HepG2 (cell line): ENCODE data around the gene DNAJC4. TPM values are rescaled to one million over a fixed set of nuclear protein-coding genes. Genes with fewer than 3 reads are reported as not detected.
A peak's percentile ranks its signal among the peaks of the same experiment; 100 is the strongest.

Source experiments
- ATAC-seq: fragments of 200-7000 bp; cut with Tn5 transposase; 3 replicates; pipeline ENCODE4 v1.9.1; 2020; ENCODE audit warnings: mild to moderate bottlenecking, moderate library complexity
- BruUV-seq: library from RNA; stranded (reverse); fragments of 400-500 nt; replicated peaks from 2 replicates; lab custom pipeline; 2021; lab: Mats Ljungman, UMichigan
- CTCF ChIA-PET: fragments of 300-600 bp; formaldehyde crosslinking; extraction: SDS; loops from one replicate; lab custom pipeline; 2021; ENCODE audit warnings: low total read pairs, inconsistent platforms, low intra/inter-chr PET ratio; lab: Yijun Ruan, JAX
- POLR2A ChIA-PET: fragments of 350-600 bp; sonication (Branson Sonifier 250); formaldehyde crosslinking; loops from one replicate; lab custom pipeline; 2020; ENCODE audit warnings: antibody characterized with exemption, inconsistent platforms; lab: Yijun Ruan, JAX
- DNase-seq: peaks from one replicate; pipeline ENCODE4 v3.0.0-alpha.2; 2015; ENCODE audit warnings: low spot score
- FAIRE-seq: peaks from 3 replicates; lab custom pipeline; 2011; peaks lifted over from hg19 to GRCh38; lab: Jason Lieb, UNC
- H2AFZ ChIP-seq: one replicate; pipeline ENCODE4 v1.6.1; 2011; ENCODE audit warnings: low read length, inconsistent platforms
- H3K27ac ChIP-seq: fragments of 300-600 bp; 3 replicates; pipeline ENCODE4 v1.8.0; 2011; ENCODE audit warnings: mixed run types, mild to moderate bottlenecking, mixed read lengths, low read length, inconsistent platforms; ENCODE audit not compliant: insufficient read depth; ENCODE audit errors: extremely low read length
- H3K27me3 ChIP-seq, 2 experiments: fragments of 200-600 bp in 1 of 2; 2 replicates in 1 of 2; 3 replicates in 1 of 2; pipeline versions ENCODE4 v1.6.0 to v1.8.0; 2011; ENCODE audit warnings: low read length in 2 of 2, mild to moderate bottlenecking in 2 of 2, moderate library complexity in 2 of 2, inconsistent platforms in 1 of 2; ENCODE audit not compliant: insufficient read depth in 2 of 2, control insufficient read depth in 1 of 2
- H3K36me3 ChIP-seq, 2 experiments: fragments of 200-600 bp in 1 of 2; replicated peaks in 1 of 2; 2 replicates in 1 of 2; 3 replicates in 1 of 2; pipeline versions ENCODE4 v1.5.1 to v1.8.0; 2011; ENCODE audit warnings: low read length in 2 of 2, inconsistent platforms in 1 of 2; ENCODE audit not compliant: insufficient read depth in 2 of 2, control insufficient read depth in 1 of 2
- H3K4me1 ChIP-seq: 2 replicates; pipeline ENCODE4 v1.5.1; 2012; ENCODE audit warnings: low read length, inconsistent platforms; ENCODE audit not compliant: insufficient read depth
- H3K4me2 ChIP-seq: 2 replicates; pipeline ENCODE4 v1.6.0; 2011; ENCODE audit warnings: low read depth, low read length, inconsistent platforms
- H3K4me3 ChIP-seq, 3 experiments: fragments of 200-600 bp in 1 of 3; sonication (generic), shearing (Covaris generic) in 1 of 3; replicated peaks in 1 of 3; 2 replicates each; pipeline ENCODE4 v1.5.1; 2011 to 2016; ENCODE audit warnings: low read length in 3 of 3, inconsistent platforms in 2 of 3, low read depth in 2 of 3, mild to moderate bottlenecking in 2 of 3, control low read depth in 1 of 3, mixed read lengths in 1 of 3; ENCODE audit not compliant: insufficient read depth in 1 of 3
- H3K79me2 ChIP-seq: one replicate; pipeline ENCODE4 v1.6.1; 2011; ENCODE audit warnings: low read length, inconsistent platforms; ENCODE audit not compliant: insufficient read depth
- H3K9ac ChIP-seq: 2 replicates; pipeline ENCODE4 v1.6.0; 2011; ENCODE audit warnings: mild to moderate bottlenecking, low read depth, low read length, inconsistent platforms; ENCODE audit not compliant: insufficient read depth
- H3K9me3 ChIP-seq: 2 replicates; pipeline ENCODE4 v1.5.1; 2012; ENCODE audit warnings: mild to moderate bottlenecking, low read length
- H4K20me1 ChIP-seq: 2 replicates; pipeline ENCODE4 v1.6.0; 2011; ENCODE audit warnings: inconsistent platforms, mild to moderate bottlenecking, low read length, moderate library complexity; ENCODE audit not compliant: insufficient read depth
- CREM ChIP-seq, 2 experiments: sonication (generic) in 1 of 2; formaldehyde crosslinking in 1 of 2; IDR thresholded peaks; 2 replicates each; pipeline versions ENCODE4 v1.4.0 to v1.6.1; 2016 to 2020; ENCODE audit warnings: antibody characterized with exemption in 1 of 2, mild to moderate bottlenecking in 1 of 2, missing genetic modification reagents in 1 of 2
- FOXK2 ChIP-seq: fragments of 450-650 bp; IDR thresholded peaks from 2 replicates; pipeline ENCODE4 v1.6.1; 2016
- HES4 ChIP-seq: sonication (generic); formaldehyde crosslinking; IDR thresholded peaks from 2 replicates; pipeline ENCODE4 v1.9.0; 2021; ENCODE audit warnings: mild to moderate bottlenecking, missing genetic modification reagents, borderline replicate concordance
- KLF15 ChIP-seq: sonication (generic); formaldehyde crosslinking; IDR thresholded peaks from 2 replicates; pipeline ENCODE4 v1.8.1; 2023; ENCODE audit warnings: borderline replicate concordance, mild to moderate bottlenecking, inconsistent platforms, missing genetic modification reagents, mixed read lengths
- MATR3 ChIP-seq: sonication (generic); formaldehyde crosslinking; IDR thresholded peaks from 2 replicates; pipeline ENCODE4 v1.4.0; 2020; ENCODE audit warnings: missing genetic modification reagents
- PAWR ChIP-seq: sonication (generic); formaldehyde crosslinking; IDR thresholded peaks from 2 replicates; pipeline ENCODE4 v1.4.0; 2020; ENCODE audit warnings: missing genetic modification reagents, mild to moderate bottlenecking, borderline replicate concordance
- PPARG ChIP-seq: conservative IDR thresholded peaks from 2 replicates; pipeline ENCODE4 v1.6.1; 2016; ENCODE audit warnings: missing biosample characterization, missing genetic modification reagents
- TOPORS ChIP-seq: sonication (generic); formaldehyde crosslinking; IDR thresholded peaks from 2 replicates; pipeline ENCODE4 v1.8.0; 2023; ENCODE audit warnings: mild to moderate bottlenecking, missing genetic modification reagents
- ZNF235 ChIP-seq: sonication (generic); formaldehyde crosslinking; IDR thresholded peaks from 2 replicates; pipeline ENCODE4 v1.8.1; 2023; ENCODE audit warnings: mild to moderate bottlenecking, missing genetic modification reagents, borderline replicate concordance
- ZNF256 ChIP-seq: sonication (generic); formaldehyde crosslinking; conservative IDR thresholded peaks from 2 replicates; pipeline ENCODE4 v1.4.0; 2020; ENCODE audit warnings: missing genetic modification reagents
- ZNF33A ChIP-seq: sonication (generic); formaldehyde crosslinking; IDR thresholded peaks from 2 replicates; pipeline ENCODE4 v1.5.1; 2020; ENCODE audit warnings: missing genetic modification reagents, mild to moderate bottlenecking, moderate library complexity, borderline replicate concordance
- ZNF343 ChIP-seq: sonication (generic); formaldehyde crosslinking; IDR thresholded peaks from 2 replicates; pipeline ENCODE4 v1.4.0; 2020; ENCODE audit warnings: mild to moderate bottlenecking, missing genetic modification reagents
- ZNF558 ChIP-seq: sonication (generic); formaldehyde crosslinking; IDR thresholded peaks from 2 replicates; pipeline ENCODE4 v1.9.0; 2022; ENCODE audit warnings: mild to moderate bottlenecking, missing genetic modification reagents, borderline replicate concordance
- WGBS: methylation state at CpG from one replicate; pipeline ENCODE4 v1.1.6; 2017; ENCODE audit warnings: low lambda C conversion rate; 5-methylcytosine and 5-hydroxymethylcytosine counted together
- in situ Hi-C: cut with HindIII; loops from 2 replicates; pipeline ENCODE4 v1.10.0; 2017; ENCODE audit warnings: low pct_unique_long_range_greater_than_20kb; ENCODE audit not compliant: extremely low pct_ligation_motif_present
- intact Hi-C: fragments of 100-400 bp; cut with micrococcal nuclease; formaldehyde crosslinking; loops from one replicate; pipeline ENCODE4 v1.10.0; 2022; ENCODE audit not compliant: unreplicated experiment
- polyA plus RNA-seq, 8 experiments: library from polyadenylated mRNA; depleted of rRNA in 3 of 8; stranded (reverse) in 7 of 8; unstranded in 1 of 8; fragments of >200 nt; fragmentation: Illumina TruSeq in 4 of 8; extraction: Trizol in 4 of 8; gene quantifications; 2 replicates each; pipeline versions ENCODE4 v1.2.1 to v1.2.3, GENCODE V29; 2011 to 2016; ENCODE audit warnings: low read depth in 4 of 8, missing spikeins in 1 of 8, mixed read lengths in 1 of 8; ENCODE audit not compliant: insufficient read depth in 1 of 8
- total RNA-seq, 5 experiments: library from RNA; depleted of rRNA; stranded (reverse); fragments of >200 nt; fragmentation: Illumina TruSeq; extraction: Trizol; gene quantifications; 2 replicates each; pipeline ENCODE4 v1.2.3, GENCODE V29; 2016; ENCODE audit warnings: low read depth in 1 of 5
- TF ChIP-seq, protein P1 (sequence below): sonication (generic); formaldehyde crosslinking; IDR thresholded peaks from 2 replicates; pipeline ENCODE4 v1.8.0; 2023; ENCODE audit warnings: mild to moderate bottlenecking, missing genetic modification reagents
- TF ChIP-seq, protein P2 (sequence below): sonication (generic); formaldehyde crosslinking; conservative IDR thresholded peaks from 2 replicates; pipeline ENCODE4 v1.4.0; 2020; ENCODE audit warnings: missing genetic modification reagents
- TF ChIP-seq, protein P3 (sequence below): IDR thresholded peaks from 2 replicates; pipeline ENCODE4 v1.6.1; 2012; ENCODE audit warnings: low read depth, low read length, improper control_type of control experiment

Gene DNAJC4
- total and polyA plus RNA-seq, 2 of the 13 experiments (the other 11 are each of a cell fraction or from before 2014, with no cell fraction given): 10.3 to 60.8 TPM

DNA sequence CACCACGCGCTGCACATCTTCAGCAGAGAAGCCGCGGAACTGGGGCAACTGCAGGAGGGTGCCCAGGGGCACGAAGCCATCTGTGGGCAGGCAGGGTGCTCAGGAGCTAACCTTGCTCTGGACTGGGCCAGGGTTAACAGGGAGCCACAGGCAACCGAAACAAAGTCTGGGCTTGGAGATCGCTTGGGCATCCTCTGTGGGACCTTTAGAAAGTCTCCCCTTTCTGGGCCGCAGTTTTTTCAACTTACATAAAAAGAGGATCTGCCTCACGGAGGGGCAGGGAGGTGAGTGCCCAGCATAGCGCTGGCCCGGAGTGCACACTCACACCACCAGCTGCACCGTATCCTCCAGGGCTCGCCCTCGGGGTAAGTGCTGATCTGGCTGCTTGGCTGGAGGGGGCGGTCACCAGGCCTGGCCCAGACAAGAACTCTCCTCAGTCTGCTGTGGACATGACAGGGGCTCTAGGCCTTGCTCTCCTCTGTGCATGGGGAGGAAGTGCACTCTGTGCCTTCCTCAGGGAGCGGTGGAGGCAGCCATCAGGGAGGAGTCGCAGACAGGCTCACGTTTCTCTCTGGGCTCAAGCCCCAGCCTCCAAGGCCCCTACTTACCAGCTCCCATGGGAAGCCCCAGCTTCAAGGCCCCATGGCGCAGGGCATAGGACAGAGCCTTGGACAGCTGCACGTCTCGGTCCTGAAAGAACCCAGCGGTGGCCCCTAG lies 5.3 kb upstream of the DNAJC4 start (continued):
- TF ChIP-seq, protein P1, sequence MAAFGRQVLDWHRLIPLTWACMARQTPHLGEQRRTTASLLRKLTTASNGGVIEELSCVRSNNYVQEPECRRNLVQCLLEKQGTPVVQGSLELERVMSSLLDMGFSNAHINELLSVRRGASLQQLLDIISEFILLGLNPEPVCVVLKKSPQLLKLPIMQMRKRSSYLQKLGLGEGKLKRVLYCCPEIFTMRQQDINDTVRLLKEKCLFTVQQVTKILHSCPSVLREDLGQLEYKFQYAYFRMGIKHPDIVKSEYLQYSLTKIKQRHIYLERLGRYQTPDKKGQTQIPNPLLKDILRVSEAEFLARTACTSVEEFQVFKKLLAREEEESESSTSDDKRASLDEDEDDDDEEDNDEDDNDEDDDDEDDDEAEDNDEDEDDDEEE: peak; percentile 41; the same call in 1 of the 2 replicates
- no peak for TF ChIP-seq ZNF256 (CRISPR knock-in tag)
- 0 out of 2 replicates have a peak, but pooled peaks have one; percentile 1 for TF ChIP-seq ZNF343 (CRISPR knock-in tag)
- TF ChIP-seq, protein P2, sequence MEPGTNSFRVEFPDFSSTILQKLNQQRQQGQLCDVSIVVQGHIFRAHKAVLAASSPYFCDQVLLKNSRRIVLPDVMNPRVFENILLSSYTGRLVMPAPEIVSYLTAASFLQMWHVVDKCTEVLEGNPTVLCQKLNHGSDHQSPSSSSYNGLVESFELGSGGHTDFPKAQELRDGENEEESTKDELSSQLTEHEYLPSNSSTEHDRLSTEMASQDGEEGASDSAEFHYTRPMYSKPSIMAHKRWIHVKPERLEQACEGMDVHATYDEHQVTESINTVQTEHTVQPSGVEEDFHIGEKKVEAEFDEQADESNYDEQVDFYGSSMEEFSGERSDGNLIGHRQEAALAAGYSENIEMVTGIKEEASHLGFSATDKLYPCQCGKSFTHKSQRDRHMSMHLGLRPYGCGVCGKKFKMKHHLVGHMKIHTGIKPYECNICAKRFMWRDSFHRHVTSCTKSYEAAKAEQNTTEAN: no peak
- TF ChIP-seq ZNF235 (CRISPR knock-in tag): no peak
- 0 out of 2 replicates have a peak, but pooled peaks have one; percentile 38 for TF ChIP-seq HES4 (CRISPR knock-in tag)

DNA sequence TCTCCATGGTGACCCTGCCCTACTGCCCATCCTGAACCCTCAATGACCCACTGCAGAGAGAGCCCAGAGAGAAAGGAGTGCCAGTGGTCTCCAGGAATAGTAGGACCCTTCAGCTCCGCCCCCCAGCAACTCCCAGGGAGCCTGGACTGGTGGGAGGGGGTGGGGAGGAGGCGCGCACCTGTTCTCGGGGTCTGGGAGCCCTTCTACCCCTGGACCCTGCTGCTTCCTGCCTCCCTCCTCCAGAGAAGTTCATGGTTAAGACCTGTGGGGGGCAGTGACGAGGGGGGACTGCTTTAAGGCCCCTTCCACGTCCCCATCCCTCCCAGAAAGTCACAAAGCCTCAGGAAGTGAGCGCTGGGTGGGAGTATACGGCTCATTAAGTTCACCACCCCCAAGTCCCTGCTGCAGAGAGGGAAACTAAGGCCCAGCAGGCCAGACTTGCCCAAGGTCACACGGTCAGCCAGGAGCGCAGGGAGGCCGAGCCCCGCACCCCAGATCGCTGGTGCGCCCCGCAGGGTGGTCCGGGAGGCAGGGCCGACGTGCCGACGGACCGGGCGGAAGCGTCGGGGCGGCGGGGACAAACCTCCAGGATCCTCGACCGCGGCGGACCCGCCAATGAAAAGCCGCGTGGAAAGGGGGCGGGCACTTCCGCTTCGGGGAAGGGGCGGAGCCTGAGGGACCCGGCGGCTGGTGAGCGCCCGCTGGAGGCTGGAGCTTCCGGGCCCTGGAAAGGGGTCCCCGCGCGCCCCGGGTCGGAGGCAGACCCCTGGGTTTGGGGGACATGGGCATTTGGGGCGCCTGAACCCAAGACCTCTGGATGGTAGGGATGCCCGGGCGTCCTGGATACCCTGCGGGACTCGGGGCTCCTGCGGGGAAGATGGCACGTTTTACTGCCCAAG lies 4.5 kb upstream of the DNAJC4 start, which contains the start of the genes NUDT22 and TRPT1:
Gene NUDT22, plus strand, starts transcription at position 667 of the 899 bp plus-strand sequence. CDS start 379 bp downstream, outside the sequence.
Gene TRPT1, minus strand, starts transcription at position 579 of the 899 bp plus-strand sequence. Its CDS starts 326 bp downstream, at position 253.
- peaks cover 34% of the 10 kb centered on the region for H3K4me1 ChIP-seq
- 0% methylated on average over 1 of the region's 54 CpGs for WGBS
- ATAC-seq: peak; percentile 78
- H3K79me2 ChIP-seq: no peaks in the 10 kb centered on the region
- peaks cover 0 to 3% of the 10 kb centered on the region in 2 experiments; a peak in 2 of 5 replicates for H3K36me3 ChIP-seq
- no peak for FAIRE-seq
- H3K4me2 ChIP-seq: peak within 1 kb of the TSS; percentile 96
- no peak within 1 kb of the TSS for H2AFZ ChIP-seq
- DNase-seq: peak; percentile 77
- in situ Hi-C loops (no loop called here), intact Hi-C loops (no loop called here)
- H4K20me1 ChIP-seq: no peaks in the 10 kb centered on the region
- H3K9me3 ChIP-seq: no peaks in the 10 kb centered on the region
- peak within 1 kb of the TSS; percentile 77 for H3K9ac ChIP-seq
- CTCF ChIA-PET: no interaction called here
- POLR2A ChIA-PET: interaction anchor here (1.0 to 3.3 kb wide), 15 partner anchors 8 to 218 kb away, joined by 3 to 27 read pairs (median 7); partner anchors contain the start of genes ESRRA, FKBP2, PPP1R14B and PRDX5
- no peaks in the 10 kb centered on the region for H3K27me3 ChIP-seq
- TSS peak; percentile 62 for BruUV-seq
- peak within 1 kb of the TSS; percentile 78 to 96 (median 82) for H3K4me3 ChIP-seq
- H3K27ac ChIP-seq: peak within 1 kb of the TSS; percentile 56
- TF ChIP-seq ZNF33A (CRISPR knock-in tag) (peak; percentile 87; the same call in 1 of the 2 replicates), TOPORS (CRISPR knock-in tag) (0 out of 2 replicates have a peak, but pooled peaks have one; percentile 28), PPARG (peak; percentile 24; the same call in 1 of the 2 replicates), FOXK2 (no peak), ZNF558 (CRISPR knock-in tag) (peak; percentile 61; the same call in 1 of the 2 replicates), MATR3 (no peak), KLF15 (peak; percentile 78; the same call in 1 of the 2 replicates), PAWR (no peak), CREM (IDR thresholded peaks at IDR 0.05) (peak; percentile 29; the same call in 1 of the 2 replicates), CREM (CRISPR knock-in tag; IDR thresholded peaks at IDR 0.05) (no peak)
- TF ChIP-seq, protein P3, sequence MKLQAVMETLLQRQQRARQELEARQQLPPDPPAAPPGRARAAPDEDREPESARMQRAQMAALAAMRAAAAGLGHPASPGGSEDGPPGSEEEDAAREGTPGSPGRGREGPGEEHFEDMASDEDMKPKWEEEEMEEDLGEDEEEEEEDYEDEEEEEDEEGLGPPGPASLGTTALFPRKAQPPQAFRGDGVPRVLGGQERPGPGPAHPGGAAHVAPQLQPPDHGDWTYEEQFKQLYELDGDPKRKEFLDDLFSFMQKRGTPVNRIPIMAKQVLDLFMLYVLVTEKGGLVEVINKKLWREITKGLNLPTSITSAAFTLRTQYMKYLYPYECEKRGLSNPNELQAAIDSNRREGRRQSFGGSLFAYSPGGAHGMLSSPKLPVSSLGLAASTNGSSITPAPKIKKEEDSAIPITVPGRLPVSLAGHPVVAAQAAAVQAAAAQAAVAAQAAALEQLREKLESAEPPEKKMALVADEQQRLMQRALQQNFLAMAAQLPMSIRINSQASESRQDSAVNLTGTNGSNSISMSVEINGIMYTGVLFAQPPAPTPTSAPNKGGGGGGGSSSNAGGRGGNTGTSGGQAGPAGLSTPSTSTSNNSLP: no peak
